ENCODE measurements around the gene IDH1. TPM values are rescaled to one million over a fixed set of nuclear protein-coding genes. Genes with fewer than 3 reads are reported as not detected.
"Not testable (repeated sequence)": the region's sequence is repeated elsewhere in the genome, so short reads cannot be mapped to it uniquely, and the experiment has no call there.

Gene IDH1
- total RNA-seq, 4 donors from 2014 or later, result 111 to 170 (median 125) TPM

GRCh38 chr2:208235860-208236259 is 19.0 kb downstream of the IDH1 start:
- TF ChIP-seq, protein P1, sequence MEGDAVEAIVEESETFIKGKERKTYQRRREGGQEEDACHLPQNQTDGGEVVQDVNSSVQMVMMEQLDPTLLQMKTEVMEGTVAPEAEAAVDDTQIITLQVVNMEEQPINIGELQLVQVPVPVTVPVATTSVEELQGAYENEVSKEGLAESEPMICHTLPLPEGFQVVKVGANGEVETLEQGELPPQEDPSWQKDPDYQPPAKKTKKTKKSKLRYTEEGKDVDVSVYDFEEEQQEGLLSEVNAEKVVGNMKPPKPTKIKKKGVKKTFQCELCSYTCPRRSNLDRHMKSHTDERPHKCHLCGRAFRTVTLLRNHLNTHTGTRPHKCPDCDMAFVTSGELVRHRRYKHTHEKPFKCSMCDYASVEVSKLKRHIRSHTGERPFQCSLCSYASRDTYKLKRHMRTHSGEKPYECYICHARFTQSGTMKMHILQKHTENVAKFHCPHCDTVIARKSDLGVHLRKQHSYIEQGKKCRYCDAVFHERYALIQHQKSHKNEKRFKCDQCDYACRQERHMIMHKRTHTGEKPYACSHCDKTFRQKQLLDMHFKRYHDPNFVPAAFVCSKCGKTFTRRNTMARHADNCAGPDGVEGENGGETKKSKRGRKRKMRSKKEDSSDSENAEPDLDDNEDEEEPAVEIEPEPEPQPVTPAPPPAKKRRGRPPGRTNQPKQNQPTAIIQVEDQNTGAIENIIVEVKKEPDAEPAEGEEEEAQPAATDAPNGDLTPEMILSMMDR (IDR thresholded peaks at IDR 0.05), result no peak
- DNase-seq (ENCODE audit: low spot score), result no peak
- no peak for ATAC-seq (ENCODE audit: low FRiP score)

DNA sequence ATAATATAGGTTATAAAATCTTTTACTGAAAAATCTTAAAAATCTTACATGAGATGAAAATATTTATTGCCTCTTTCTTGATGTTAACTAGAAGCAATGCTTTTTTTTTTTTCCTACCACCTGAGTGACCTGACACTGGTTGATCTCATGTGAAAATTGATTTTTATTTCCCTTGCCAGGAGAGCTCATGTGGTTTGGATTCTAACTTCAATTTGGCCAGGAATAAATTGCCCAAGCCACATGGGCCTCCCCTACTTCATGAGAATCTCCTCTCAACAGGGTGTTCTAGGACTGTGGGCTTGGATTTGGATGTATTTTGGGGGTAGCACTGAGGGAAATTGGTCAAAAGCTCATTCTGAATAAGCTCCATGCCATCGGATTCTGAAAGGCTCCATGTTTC is 20.1 kb downstream of the IDH1 start:
- no peak for ATAC-seq (ENCODE audit: low FRiP score)
- TF ChIP-seq, protein P1 (IDR thresholded peaks at IDR 0.05), result no peak
- no peak for DNase-seq (ENCODE audit: low spot score)

GRCh38 chr2:208228476-208228875 is 26.4 kb downstream of the IDH1 start:
- no peak for DNase-seq (ENCODE audit: low spot score)
- no peak for ATAC-seq (ENCODE audit: low FRiP score)
- TF ChIP-seq, protein P1 (IDR thresholded peaks at IDR 0.05), result no peak

DNA sequence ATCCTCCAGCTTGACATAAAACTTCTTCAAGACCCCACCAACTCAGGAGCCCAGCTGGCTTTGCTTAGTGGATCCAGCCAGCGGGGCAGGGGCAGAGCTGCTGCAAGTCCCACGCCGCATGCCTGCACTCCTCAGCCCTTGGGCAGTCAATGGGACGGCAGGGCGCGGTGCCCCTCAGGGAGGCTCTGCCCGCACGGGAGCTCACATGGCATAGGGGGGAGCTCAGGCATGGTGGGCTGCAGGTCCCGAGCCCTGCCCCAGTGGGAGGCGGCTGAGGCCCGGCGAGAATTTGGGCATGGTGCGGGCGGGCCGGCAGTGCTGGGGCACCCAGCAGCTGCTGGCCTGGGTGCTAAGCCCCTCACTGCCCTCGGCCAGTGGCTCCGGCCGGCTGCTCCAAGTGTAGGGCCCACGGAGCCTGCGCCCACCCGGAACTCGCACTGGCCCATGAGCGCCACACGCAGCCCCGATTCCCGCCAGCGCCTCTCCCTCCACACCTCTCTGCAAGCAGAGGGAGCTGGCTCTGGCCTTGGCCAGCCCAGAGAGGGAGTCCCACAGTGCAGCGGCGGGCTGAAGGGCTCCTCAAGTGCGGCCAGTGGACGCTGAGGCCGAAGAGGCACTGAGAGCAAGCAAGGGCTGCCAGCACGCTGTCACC is 27.2 kb downstream of the IDH1 start:
- DNase-seq (ENCODE audit: low spot score) (no peak), ATAC-seq (ENCODE audit: low FRiP score) (no peak)
- TF ChIP-seq, protein P1 (IDR thresholded peaks at IDR 0.05), result no peak

GRCh38 chr2:208224802-208225201 is 30.1 kb downstream of the IDH1 start:
- no peak for DNase-seq (ENCODE audit: low spot score)
- no peak for ATAC-seq (ENCODE audit: low FRiP score)
- TF ChIP-seq, protein P1 (IDR thresholded peaks at IDR 0.05), result no peak

DNA sequence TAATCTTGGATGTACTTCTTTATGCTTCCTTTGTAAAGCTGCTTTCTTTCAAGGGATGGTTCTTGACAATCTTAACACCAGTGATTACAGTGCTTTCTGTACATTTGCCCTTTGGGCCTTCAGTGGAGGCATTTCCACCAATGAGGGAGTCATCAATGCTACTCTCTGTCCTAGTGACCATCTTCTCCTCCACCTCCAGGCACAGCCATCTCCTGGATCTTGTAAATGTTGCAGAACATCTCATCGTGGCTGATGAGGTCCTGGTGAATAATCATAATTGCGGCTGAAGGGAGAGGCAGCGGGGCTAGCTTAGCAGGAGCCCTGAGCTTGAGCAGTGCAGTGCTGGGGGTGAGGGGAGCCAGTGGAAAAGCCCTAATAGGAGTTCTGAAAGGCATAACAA is 32.5 kb downstream of the IDH1 start:
- TF ChIP-seq, protein P1 (IDR thresholded peaks at IDR 0.05), result no peak
- no peak for DNase-seq (ENCODE audit: low spot score)
- ATAC-seq (ENCODE audit: low FRiP score), result no peak

DNA sequence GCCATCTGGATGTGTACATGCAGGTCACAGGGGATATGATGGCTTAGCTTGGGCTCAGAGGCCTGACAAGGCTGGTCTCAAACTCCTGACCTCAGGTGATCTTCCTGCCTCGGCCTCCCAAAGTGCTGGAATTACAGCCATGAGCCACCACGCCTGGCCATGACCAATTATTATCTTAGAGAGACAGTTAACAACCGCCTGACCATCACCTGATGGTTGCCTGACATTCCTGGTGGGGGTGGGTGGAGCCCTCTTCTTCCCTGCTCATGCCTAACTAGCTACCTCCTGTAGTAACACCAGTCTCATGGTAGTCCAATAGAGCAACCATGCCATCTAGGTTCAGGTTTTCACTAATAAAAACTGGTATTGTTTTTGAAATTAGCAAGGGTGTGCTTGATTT is 33.0 kb downstream of the IDH1 start:
- not testable (repeated sequence) for DNase-seq (ENCODE audit: low spot score); ATAC-seq (ENCODE audit: low FRiP score)

Data from omental fat pad (tissue), 4 donors.